Measurements from ENCODE around the gene INPP5J.
A peak's percentile ranks its signal among the peaks of the same experiment; 100 is the strongest.
"Not testable (repeated sequence)": the region's sequence is repeated elsewhere in the genome, so short reads cannot be mapped to it uniquely, and the experiment has no call there.

INPP5J gene, protein sequence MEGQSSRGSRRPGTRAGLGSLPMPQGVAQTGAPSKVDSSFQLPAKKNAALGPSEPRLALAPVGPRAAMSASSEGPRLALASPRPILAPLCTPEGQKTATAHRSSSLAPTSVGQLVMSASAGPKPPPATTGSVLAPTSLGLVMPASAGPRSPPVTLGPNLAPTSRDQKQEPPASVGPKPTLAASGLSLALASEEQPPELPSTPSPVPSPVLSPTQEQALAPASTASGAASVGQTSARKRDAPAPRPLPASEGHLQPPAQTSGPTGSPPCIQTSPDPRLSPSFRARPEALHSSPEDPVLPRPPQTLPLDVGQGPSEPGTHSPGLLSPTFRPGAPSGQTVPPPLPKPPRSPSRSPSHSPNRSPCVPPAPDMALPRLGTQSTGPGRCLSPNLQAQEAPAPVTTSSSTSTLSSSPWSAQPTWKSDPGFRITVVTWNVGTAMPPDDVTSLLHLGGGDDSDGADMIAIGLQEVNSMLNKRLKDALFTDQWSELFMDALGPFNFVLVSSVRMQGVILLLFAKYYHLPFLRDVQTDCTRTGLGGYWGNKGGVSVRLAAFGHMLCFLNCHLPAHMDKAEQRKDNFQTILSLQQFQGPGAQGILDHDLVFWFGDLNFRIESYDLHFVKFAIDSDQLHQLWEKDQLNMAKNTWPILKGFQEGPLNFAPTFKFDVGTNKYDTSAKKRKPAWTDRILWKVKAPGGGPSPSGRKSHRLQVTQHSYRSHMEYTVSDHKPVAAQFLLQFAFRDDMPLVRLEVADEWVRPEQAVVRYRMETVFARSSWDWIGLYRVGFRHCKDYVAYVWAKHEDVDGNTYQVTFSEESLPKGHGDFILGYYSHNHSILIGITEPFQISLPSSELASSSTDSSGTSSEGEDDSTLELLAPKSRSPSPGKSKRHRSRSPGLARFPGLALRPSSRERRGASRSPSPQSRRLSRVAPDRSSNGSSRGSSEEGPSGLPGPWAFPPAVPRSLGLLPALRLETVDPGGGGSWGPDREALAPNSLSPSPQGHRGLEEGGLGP

DNA sequence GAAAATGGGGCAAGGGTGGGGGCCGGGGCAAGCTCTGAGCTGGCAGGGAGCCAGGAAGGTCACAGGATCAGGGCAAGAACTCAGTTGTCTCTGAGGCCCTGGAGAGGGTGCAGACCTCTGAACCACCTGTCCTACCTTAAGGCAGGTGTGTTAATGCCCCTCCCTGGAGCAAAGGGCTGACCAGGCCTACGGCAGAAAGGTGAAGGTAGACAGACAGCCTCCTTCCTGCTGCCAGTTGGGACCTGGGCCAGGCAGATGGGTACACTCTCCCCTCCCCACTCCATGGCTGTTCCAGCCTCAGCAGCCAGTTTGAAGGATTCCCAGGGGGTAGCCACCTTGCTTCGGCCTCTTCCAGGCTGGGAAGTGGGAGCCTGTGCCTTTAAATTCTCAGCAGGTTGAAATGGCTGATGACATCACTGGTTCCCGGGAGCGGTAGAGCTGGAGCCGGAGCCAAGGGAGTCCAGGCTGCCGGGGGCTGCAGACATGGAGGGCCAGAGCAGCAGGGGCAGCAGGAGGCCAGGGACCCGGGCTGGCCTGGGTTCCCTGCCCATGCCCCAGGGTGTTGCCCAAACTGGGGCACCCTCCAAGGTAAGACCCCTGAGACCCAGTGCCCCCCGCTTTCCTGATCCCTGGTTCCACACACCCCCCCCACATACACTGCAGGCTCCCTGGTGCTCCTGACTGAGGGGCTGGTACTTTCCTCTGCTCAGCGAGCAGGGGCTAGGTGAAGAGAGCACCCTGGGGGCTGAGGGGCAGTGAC lies at the start of gene INPP5J:
TSS of gene INPP5J (plus strand) at position 435 of the 760 bp plus-strand sequence. CDS start at position 484, 49 bp downstream.
- DNase-seq (ENCODE audit: low read depth in 3 of 3): no peak

DNA sequence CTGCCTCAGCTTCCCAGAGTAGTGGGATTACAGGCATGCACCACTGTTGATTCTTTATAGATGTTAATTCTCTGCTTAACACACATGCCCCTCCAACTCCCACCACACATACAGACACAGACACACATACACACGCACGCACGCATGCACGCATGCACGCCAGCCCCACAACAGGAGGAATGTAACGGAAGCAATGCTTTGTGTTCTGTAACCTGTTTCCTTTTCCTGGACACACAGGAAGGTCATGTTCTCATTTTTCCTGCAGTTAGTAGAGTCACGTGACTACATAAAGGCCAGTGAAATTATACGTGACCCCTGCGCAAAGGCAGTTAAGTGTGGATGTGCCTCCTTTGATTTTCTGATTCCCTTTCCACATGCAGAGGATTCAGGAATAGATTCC lies 49.6 kb upstream of the INPP5J start:
- not testable (repeated sequence) for DNase-seq (ENCODE audit: low read depth in 3 of 3)

DNA sequence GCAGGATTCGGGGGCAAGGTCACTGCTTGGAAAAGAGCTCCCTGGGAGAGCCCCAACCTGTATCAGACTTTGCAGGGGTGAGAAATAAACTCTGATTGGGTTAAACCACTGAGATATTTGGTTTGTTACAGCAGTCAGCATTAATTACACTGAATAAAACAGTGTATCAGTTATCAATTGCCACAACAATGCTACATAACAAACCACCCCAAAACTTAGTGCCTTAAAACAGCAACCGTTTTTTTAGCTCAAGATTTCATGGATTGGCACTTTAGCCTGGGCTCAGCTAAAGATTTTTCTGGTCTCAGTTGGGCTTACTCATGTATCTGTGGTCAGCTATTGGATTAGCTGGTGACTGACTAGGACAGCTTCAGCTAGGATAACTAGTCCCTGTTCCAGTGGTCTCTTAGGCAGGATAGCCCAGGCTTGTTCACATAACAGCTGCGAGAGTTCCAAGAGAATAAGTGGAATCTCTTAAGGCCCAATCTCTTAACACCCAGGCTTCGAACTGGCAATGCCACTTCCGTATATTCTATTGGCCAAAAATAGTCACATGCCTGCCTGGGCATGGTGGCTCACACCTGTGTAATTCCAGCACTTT lies 49.1 kb upstream of the INPP5J start:
- DNase-seq (ENCODE audit: low read depth in 3 of 3): not testable (repeated sequence)

DNA sequence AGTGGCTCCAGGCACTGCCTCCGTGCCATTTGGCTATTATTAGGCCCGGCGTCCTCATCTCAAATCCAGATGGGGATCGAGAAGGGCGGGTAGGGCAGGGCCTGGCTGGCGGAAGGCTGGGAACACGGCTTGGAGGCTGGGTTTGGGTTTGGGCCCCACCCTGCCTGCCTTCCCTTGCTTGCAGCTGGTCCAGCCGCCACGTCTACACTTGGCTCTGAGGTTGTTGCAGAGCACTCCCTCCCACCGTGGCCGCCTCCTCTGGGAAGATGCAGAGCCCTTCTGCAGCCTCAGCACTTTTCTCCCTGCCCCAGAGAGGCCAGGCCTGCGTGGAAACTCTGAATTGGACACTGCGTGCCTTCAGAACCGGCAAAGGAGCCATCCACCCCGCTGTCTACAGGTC lies 46.8 kb upstream of the INPP5J start:
- DNase-seq (ENCODE audit: low read depth in 3 of 3): no peak

DNA sequence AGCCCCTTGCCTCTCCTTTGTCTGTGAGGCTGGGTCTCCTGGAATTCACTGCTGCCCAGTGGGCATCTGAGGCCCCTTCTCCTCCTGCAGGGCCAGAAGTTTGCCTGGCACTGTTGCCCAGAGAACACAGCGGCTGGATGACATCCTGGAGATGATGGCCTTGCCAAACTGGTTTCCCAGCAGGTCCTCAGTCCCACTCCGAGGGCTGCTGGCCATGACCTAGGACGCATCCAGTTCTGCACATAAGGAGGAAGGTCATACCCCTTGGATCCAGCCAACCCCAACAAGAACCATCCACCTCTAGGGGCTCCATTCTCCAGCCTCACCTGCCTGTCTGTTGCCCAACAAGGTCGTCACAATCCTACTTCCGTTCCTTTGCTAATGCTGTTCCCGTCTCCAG lies 45.1 kb upstream of the INPP5J start:
- DNase-seq (ENCODE audit: low read depth in 3 of 3): no peak

DNA sequence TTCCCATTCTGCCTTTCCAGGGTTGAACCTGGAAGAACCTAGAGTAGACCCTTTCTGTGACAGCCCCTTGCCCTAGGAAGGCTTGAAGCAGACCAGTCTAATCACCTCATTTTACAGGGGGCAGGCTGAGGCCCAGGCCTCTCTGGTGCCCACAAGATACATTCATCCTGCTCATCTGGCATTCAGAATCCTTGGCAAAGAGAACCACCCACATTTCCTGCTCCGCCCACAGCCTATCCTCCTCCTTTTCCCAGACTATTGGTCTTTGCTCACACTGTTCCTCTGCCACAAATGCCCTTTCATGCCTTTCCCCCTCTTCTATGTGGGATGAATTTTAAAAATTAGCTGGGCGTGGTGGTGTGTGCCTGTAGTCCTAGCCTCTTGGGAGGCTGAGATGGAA lies 44.4 kb upstream of the INPP5J start:
- DNase-seq (ENCODE audit: low read depth in 3 of 3): not testable (repeated sequence)

DNA sequence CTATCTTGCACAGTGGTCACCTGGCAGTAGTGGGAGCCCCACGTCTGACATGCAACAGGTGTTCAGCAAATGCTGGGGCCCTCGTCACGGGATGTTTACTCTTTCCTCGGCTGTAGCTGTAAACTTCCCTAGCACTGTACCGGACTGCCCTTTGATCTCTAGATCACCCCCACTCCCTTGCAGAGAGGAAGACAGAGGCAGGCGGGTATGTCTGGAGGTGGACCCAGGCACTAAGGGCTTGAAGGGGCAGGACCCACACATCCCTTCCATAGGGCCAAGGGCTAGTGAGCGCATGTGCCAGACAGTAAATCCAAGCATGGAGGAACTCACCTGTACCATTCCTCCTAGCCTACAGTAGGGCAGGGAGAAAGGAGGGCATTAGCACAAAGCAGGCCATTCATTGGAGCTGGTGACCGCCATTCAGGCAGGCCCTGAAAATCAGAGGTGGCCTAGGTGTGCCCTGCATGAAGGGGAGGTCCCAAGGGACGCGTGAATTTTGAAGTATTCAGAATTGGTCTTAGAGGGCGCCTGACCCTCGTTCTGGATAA lies 43.6 kb upstream of the INPP5J start:
- no peak for DNase-seq (ENCODE audit: low read depth in 3 of 3)

DNA sequence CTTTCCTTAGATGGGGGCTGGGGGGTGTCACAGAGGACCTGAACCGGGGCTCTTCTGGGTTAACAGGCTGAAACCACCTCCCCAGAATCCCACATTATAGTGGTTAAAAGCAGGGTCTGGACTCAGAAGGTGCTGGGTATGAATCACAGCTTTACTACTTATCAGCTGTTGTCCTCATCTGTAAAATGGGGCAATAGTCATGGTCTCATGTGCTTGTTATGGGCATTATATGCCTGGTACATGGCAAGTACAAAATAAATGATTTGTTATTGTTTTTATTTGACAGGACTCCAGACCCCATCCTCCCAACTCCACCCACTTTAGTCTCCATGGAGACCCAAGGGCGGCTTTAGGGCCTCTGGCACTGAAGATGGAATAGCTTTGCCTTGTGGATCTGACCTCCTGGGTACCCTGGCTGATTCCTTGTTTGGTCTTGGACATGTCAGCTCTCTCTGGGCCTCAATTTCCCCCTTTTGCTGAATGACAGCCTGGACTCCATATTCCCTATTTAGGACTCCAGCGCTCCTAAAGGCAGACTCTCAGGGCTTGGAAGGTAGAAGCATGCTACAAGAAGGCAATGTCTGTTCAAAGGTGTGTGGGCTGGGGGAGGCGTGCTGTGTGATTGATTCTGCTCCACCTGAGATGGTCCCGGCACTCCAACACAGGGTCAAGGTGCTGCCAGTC lies 42.5 kb upstream of the INPP5J start:
- DNase-seq (ENCODE audit: low read depth in 3 of 3): no peak

DNA sequence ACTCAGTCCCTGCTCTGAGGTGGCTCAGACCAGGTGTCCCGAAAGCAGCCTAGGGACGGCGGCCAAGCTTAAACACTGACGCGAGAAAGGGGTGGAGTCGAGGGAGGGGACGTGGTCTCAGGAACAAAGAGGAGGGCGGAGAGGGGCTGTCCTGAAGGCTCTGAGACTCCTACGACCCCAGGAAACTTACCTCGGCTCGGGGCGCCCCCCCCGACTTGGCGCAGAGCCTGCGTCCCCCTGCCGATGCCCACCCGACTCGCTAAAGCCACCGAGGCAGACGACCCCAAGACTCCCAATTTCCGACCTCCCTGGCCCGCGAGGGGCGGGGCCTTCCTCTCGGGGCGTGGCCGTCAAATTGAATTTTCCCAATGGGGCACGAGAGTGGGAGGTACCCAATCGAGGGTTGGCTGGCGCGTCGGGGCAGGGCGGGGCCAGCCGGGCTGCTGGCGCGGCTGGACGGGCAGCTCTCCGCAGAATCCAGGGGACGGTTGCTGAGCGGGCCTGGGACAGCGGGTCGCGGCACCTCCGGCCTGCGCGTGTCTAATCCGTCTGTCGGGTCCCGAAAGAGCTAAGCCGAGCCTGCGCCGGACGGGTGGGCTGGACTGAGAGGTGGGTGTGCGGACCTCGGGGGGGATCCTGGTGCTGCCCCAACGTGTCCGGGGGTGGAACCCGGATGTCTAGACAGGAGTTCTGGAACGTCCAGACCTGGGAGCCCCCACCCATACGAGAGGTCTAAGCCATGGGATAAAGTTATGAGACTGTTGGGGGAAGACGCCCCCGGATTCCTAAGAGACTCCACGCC lies 41.7 kb upstream of the INPP5J start, which contains the start of gene SMTN:
TSS of gene SMTN (plus strand) at position 471 of the 802 bp plus-strand sequence. CDS start 1,941 bp downstream, outside the sequence.
- peak; percentile 76 to 87 (median 77) for DNase-seq (ENCODE audit: low read depth in 3 of 3)

DNA sequence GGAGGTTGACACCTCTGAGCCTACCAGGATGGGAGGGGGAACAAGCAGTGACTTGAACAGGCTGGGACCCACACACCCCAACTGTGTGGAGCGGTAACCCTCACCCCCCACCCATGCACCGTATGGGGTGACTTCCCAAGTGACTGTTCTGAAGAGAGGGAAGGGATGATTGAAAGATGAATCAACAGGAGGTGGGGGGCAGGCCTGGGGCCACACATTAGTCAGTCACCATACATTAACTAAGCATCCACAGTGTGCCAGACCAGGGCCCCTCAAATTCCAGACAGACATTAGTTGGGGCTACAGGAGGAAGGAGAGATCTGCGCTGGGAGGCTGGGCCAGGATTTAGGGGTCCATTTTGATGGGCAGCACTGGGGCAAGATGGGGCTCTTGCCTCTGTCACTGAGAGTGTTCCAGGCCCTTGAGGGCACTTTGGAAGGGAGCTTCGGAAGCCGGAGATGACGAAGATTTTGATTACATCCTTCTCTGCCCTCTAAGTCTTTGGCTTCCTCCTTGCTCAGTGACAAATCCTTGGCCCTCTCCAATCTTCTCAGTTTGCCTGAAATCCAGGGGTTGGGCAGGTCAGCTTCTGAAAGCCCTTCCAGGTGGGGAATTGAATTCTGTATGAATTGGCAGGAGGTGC lies 40.7 kb upstream of the INPP5J start:
- DNase-seq (ENCODE audit: low read depth in 3 of 3): no peak

DNA sequence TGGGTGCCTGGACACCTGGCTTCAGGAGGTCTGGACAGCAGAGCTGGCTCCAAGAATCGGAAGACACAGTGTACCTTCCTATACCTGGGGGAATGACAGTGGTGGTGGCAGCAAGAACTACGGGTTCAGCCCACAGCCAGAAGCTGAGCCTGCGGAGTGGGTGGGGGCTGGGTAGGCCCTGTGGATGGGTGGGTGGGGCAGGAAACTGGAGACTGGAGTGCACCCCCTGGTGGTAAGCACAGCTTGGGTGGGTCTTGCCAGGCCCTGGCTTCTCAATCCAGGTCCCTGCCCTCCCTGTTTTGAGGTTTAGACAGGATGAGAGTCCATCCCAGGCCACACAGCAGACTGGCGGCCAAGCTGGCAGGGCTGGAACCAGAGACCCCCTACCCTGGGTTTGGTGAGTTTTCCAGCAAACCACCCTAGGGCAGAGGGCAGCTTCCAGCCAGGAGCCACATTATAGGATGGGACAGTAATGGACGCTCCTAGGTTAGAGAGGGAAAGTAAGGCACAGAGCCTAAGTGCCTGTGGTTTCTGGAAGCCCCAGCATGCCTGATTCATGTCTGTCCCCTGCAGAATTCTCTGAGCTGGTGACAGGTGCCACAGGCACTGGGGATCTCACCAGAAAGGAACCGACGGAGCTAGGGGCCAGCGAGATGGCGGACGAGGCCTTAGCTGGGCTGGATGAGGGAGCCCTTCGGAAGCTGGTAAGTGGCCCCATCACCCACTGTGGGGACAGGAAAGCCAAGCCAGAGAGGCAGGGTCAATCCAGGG lies 40.0 kb upstream of the INPP5J start:
- peak; percentile 39 to 70 (median 52) for DNase-seq (ENCODE audit: low read depth in 3 of 3)

DNA sequence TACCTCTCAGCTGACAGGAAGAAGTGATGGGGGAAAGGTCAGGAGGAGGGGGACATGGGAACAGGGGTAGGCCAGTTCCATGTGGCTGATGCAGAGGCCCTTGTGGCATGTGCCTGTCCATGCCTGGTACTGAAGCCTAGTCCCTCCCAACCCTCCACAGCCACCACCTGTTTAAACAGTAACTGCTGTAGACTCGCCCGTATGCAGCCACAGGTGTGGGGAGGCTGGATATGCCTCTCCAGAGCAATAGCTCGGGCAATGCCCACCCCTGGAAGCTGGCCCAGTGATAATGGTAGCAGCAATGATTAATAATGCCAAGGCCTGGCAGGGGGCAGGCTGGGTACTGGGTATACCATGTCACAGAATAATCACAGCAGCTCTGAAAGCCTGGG lies 39.4 kb upstream of the INPP5J start:
- no peak for DNase-seq (ENCODE audit: low read depth in 3 of 3)

DNA sequence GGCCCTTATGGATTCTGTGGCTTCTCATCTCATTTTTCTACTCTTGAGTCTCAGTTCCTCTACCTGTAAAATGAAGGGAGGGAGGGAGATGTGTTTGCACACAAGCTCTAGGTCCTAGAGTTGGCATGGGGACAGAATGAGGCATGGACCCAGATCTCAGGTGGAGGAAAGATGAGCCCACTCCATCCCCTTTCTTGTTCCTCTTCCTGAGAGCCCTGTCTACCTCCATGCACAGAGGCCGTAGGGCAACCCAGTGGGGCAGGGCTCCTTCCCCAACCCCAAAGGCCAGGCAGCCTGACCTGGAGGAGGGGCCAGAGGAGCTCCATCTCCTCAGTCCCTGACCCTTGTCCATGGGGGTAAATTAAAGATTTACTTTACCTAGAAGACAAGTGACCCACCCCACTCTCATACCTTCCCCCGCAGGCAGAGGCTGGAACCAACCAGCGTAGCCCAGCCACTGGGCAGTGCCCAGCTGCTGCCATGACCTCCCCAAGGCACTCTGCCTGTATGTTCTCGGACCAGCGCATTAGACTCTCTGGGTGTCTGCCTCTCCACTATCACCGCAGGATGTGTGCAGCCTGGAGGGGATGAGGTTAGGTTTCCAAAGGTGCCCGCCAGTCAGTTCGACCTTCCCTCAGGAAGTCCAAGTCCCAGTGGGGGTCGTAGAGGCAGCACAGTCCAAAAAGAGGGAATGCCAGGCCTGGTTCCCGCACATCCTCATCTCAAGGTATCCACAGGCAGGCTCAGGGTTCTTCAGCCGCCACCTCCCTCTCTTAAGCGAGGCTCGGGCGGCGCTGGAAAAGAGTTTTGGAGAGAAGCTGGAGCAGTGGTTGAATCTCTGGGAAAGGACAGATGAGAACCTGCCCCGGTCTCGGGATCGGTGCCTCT lies 38.6 kb upstream of the INPP5J start:
- no peak for DNase-seq (ENCODE audit: low read depth in 3 of 3)

DNA sequence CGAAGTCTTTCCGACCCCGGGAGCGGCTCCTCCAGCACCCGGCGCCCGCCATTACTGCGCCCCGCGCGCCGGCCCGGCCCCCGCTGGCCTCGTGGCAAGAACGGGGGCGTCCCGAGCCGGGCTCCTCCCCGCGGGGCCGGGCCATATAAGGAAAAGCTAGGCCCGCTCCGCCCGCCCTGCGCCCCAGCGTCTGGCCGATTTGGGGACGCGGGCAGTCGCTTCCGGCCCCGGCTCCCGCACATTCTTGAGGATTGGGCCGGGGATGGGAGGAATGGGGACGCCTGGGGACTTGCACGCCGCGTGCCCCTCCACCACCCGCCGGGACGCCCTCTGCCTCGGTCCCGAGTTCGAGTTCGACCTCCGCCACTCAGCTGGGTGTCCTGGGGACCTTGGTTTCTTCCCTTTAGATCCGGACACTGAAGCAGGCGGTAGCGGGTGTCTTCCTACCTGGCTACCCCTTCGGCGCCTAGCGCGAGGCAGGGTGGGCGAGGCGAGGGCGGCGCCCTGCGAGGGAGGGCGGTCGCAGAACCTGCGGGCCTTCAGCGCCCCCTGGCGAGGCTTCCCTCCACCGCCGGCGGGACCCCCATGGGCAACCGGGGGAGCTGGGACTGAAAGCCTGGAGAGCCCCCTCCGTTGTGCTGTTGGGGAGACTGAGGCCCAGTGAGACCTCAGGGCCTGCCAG lies 37.8 kb upstream of the INPP5J start:
- peak; percentile 76 to 87 (median 82) for DNase-seq (ENCODE audit: low read depth in 3 of 3)

DNA sequence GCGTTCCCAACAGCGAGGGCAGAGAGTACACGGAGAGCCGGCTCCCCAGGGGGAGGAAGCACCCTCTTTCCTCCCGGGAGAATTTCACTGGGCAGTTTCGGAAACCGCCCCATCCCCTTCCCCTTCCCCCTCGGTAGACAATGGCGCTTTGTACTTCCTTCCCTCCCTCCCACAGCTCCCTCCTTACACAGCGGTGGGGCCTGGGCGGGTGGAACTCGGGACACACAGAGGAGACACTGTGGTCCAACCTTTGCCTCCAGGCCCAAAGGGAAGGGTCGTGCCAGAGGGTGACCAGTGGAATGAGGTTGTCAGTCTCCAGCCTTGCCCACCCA lies 37.3 kb upstream of the INPP5J start:
- no peak for DNase-seq (ENCODE audit: low read depth in 3 of 3)

DNA sequence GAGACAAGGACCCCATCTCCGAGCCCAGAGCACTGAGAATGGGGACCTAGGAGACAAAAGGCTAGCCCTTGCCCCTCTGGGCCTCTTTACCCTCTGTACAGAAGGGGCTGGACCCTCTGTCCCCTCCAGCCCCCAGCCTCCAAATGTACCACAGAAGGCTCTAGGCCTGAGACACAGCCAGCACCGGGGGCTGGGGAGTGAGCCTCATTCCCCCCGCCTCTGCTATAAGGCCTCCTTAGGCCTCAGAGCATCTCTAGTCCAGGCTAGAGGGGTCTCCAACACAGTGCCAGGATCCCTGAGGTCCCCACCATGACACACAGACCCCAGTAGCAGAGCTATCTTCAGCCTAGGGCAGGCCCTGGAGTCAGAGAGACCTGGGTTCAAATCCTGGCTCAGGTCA lies 36.8 kb upstream of the INPP5J start:
- no peak for DNase-seq (ENCODE audit: low read depth in 3 of 3)

Data from stimulated activated CD4-positive, alpha-beta T cell treated with anti-CD3 and anti-CD28 coated beads, TNF-alpha, amount 100 ng/mL, for 48 hours (primary cell).